IMR-90 (cell line): ENCODE measurements around the gene DNAH6. TPM values are rescaled to one million over a fixed set of nuclear protein-coding genes. Genes with fewer than 3 reads are reported as not detected.

Source experiments
- ATAC-seq: fragments of 200-7000 bp; cut with Tn5 transposase; 2 replicates; pipeline ENCODE4 v1.9.1; 2020; ENCODE audit warnings: low read depth, mild to moderate bottlenecking, moderate library complexity
- BruUV-seq: library from RNA; stranded (reverse); fragments of 400-500 nt; replicated peaks from 2 replicates; lab custom pipeline; 2021; lab: Mats Ljungman, UMichigan
- CTCF ChIA-PET: fragments of 300-600 bp; formaldehyde crosslinking; extraction: SDS; loops from one replicate; lab custom pipeline; 2021; ENCODE audit warnings: antibody characterized with exemption; lab: Yijun Ruan, JAX
- POLR2A ChIA-PET: fragments of 300-600 bp; sonication (Branson Sonifier 250); formaldehyde crosslinking; loops from one replicate; lab custom pipeline; 2022; ENCODE audit warnings: antibody characterized with exemption; ENCODE audit not compliant: unreplicated experiment; lab: Charles Lee
- DNase-seq: peaks from one replicate; pipeline ENCODE4 v3.0.0; 2013
- H2AFZ ChIP-seq: replicated peaks from 2 replicates; pipeline ENCODE3; 2013; ENCODE audit warnings: low read length, mild to moderate bottlenecking; ENCODE audit not compliant: poor library complexity
- H2AK5ac ChIP-seq: 2 replicates; pipeline ENCODE4 v1.6.1; 2013; ENCODE audit warnings: low read depth, low read length, inconsistent platforms
- H2AK9ac ChIP-seq: replicated peaks from 2 replicates; pipeline ENCODE3; 2013; ENCODE audit warnings: mild to moderate bottlenecking, low read depth, low read length, moderate library complexity; ENCODE audit not compliant: poor library complexity
- H2BK120ac ChIP-seq: 2 replicates; pipeline ENCODE4 v1.6.1; 2013; ENCODE audit warnings: low read depth, low read length, inconsistent platforms
- H2BK15ac ChIP-seq: 3 replicates; pipeline ENCODE4 v1.6.1; 2013; ENCODE audit warnings: low read depth, low read length, inconsistent platforms
- H2BK20ac ChIP-seq: 2 replicates; pipeline ENCODE4 v1.6.1; 2013; ENCODE audit warnings: low read depth, mild to moderate bottlenecking, inconsistent platforms, low read length, moderate library complexity
- H2BK5ac ChIP-seq: 2 replicates; pipeline ENCODE4 v1.6.1; 2013; ENCODE audit warnings: mild to moderate bottlenecking, low read depth, low read length, inconsistent platforms; ENCODE audit not compliant: poor library complexity, severe bottlenecking
- H3K14ac ChIP-seq: replicated peaks from 2 replicates; pipeline ENCODE4 v1.6.1; 2013; ENCODE audit warnings: low read depth, low read length, inconsistent platforms
- H3K18ac ChIP-seq: 2 replicates; pipeline ENCODE4 v1.6.1; 2013; ENCODE audit warnings: low read depth, low read length, control low read depth
- H3K23ac ChIP-seq: 2 replicates; pipeline ENCODE4 v1.6.1; 2013; ENCODE audit warnings: low read depth, low read length, inconsistent platforms
- H3K27ac ChIP-seq: 2 replicates; pipeline ENCODE4 v1.5.1; 2013; ENCODE audit warnings: mild to moderate bottlenecking, control low read depth, low read length; ENCODE audit not compliant: insufficient read depth
- H3K27me3 ChIP-seq: 2 replicates; pipeline ENCODE4 v1.6.1; 2013; ENCODE audit warnings: low read length; ENCODE audit not compliant: control insufficient read depth, insufficient read depth
- H3K36me3 ChIP-seq: 2 replicates; pipeline ENCODE4 v1.6.1; 2013; ENCODE audit warnings: low read length, mixed read lengths; ENCODE audit not compliant: control insufficient read depth, insufficient read depth
- H3K4ac ChIP-seq: 2 replicates; pipeline ENCODE4 v1.6.1; 2013; ENCODE audit warnings: low read depth, low read length, inconsistent platforms
- H3K4me1 ChIP-seq: 2 replicates; pipeline ENCODE4 v1.6.1; 2013; ENCODE audit warnings: low read length, mixed read lengths; ENCODE audit not compliant: control insufficient read depth, insufficient read depth
- H3K4me2 ChIP-seq: 2 replicates; pipeline ENCODE4 v1.6.1; 2013; ENCODE audit warnings: low read depth, mild to moderate bottlenecking, control low read depth, low read length, moderate library complexity
- H3K4me3 ChIP-seq: 2 replicates; pipeline ENCODE4 v1.5.1; 2013; ENCODE audit warnings: low read depth, mild to moderate bottlenecking, control low read depth, low read length, moderate library complexity; ENCODE audit not compliant: insufficient read depth
- H3K56ac ChIP-seq: 2 replicates; pipeline ENCODE4 v1.6.1; 2013; ENCODE audit warnings: low read length, inconsistent platforms; ENCODE audit not compliant: insufficient read depth; ENCODE audit errors: extremely low read depth
- H3K79me1 ChIP-seq, 2 experiments: 2 replicates each; pipeline ENCODE4 v1.6.1; 2013; ENCODE audit warnings: low read length in 2 of 2, inconsistent platforms in 1 of 2, low read depth in 1 of 2
- H3K9ac ChIP-seq: 2 replicates; pipeline ENCODE4 v1.6.1; 2013; ENCODE audit warnings: low read depth, low read length, control low read depth
- H3K9me1 ChIP-seq: 2 replicates; pipeline ENCODE4 v1.6.1; 2013; ENCODE audit warnings: low read length, inconsistent platforms; ENCODE audit not compliant: insufficient read depth
- H3K9me3 ChIP-seq: 2 replicates; pipeline ENCODE4 v1.6.1; 2013; ENCODE audit warnings: low read length; ENCODE audit not compliant: control insufficient read depth, insufficient read depth
- H4K20me1 ChIP-seq: 2 replicates; pipeline ENCODE4 v1.6.1; 2013; ENCODE audit warnings: low read length, inconsistent platforms; ENCODE audit not compliant: insufficient read depth
- H4K5ac ChIP-seq: 2 replicates; pipeline ENCODE4 v1.6.1; 2013; ENCODE audit warnings: mild to moderate bottlenecking, low read depth, low read length, control low read depth
- H4K8ac ChIP-seq, 2 experiments: 2 replicates each; pipeline ENCODE4 v1.6.1; 2013; ENCODE audit warnings: low read depth in 2 of 2, low read length in 2 of 2, control low read depth in 1 of 2, inconsistent platforms in 1 of 2
- H4K91ac ChIP-seq: 2 replicates; pipeline ENCODE4 v1.6.1; 2013; ENCODE audit warnings: low read depth, low read length, inconsistent platforms; ENCODE audit not compliant: insufficient read depth
- BHLHE40 ChIP-seq: fragments of 150-350 bp; IDR thresholded peaks from 2 replicates; pipeline ENCODE4 v1.6.1; 2016; ENCODE audit warnings: mild to moderate bottlenecking, low read depth, low read length
- CEBPB ChIP-seq: IDR thresholded peaks from 2 replicates; pipeline ENCODE4 v1.6.1; 2012; ENCODE audit warnings: low read depth, low read length, improper control_type of control experiment
- CHD1 ChIP-seq: IDR thresholded peaks from 2 replicates; pipeline ENCODE4 v1.6.1; 2012; ENCODE audit warnings: low read depth, low read length, improper control_type of control experiment
- CTCF ChIP-seq: conservative IDR thresholded peaks from 2 replicates; pipeline ENCODE4 v1.5.1; 2012; ENCODE audit warnings: mild to moderate bottlenecking, low read depth, low read length, improper control_type of control experiment
- FOS ChIP-seq: fragments of 150-350 bp; IDR thresholded peaks from 2 replicates; pipeline ENCODE4 v1.6.1; 2016; ENCODE audit warnings: low read depth, low read length
- MAFK ChIP-seq: IDR thresholded peaks from 2 replicates; pipeline ENCODE4 v1.6.1; 2012; ENCODE audit warnings: low read depth, low read length, improper control_type of control experiment
- MAZ ChIP-seq: IDR thresholded peaks from 2 replicates; pipeline ENCODE4 v1.6.1; 2012; ENCODE audit warnings: low read depth, mild to moderate bottlenecking, low read length, improper control_type of control experiment, moderate library complexity, borderline replicate concordance
- MXI1 ChIP-seq: IDR thresholded peaks from 2 replicates; pipeline ENCODE4 v1.6.1; 2012; ENCODE audit warnings: low read depth, mild to moderate bottlenecking, low read length, moderate library complexity, borderline replicate concordance
- NFE2L2 ChIP-seq: fragments of 150-350 bp; IDR thresholded peaks from 2 replicates; pipeline ENCODE4 v1.6.1; 2016; ENCODE audit warnings: low read depth, mild to moderate bottlenecking, low read length
- POLR2A ChIP-seq: IDR thresholded peaks from 2 replicates; pipeline ENCODE4 v1.6.1; 2012; ENCODE audit warnings: mild to moderate bottlenecking, low read depth, low read length
- RAD21 ChIP-seq: IDR thresholded peaks from 2 replicates; pipeline ENCODE4 v1.6.1; 2012; ENCODE audit warnings: low read length, improper control_type of control experiment
- RCOR1 ChIP-seq: IDR thresholded peaks from 2 replicates; pipeline ENCODE4 v1.6.1; 2012; ENCODE audit warnings: mild to moderate bottlenecking, low read length, improper control_type of control experiment; ENCODE audit not compliant: insufficient replicate concordance
- RFX5 ChIP-seq: IDR thresholded peaks from 2 replicates; pipeline ENCODE4 v1.8.0; 2012; ENCODE audit warnings: low read depth, mild to moderate bottlenecking, low read length, moderate library complexity
- SMC3 ChIP-seq: fragments of 150-350 bp; IDR thresholded peaks from 2 replicates; pipeline ENCODE4 v1.6.1; 2016; ENCODE audit warnings: low read depth, mild to moderate bottlenecking, antibody characterized with exemption, low read length, moderate library complexity
- WGBS, 2 experiments: methylation state at CpG; one replicate each; pipeline versions ENCODE4 v1.1.5 to v1.1.7; 2013; ENCODE audit warnings: missing lambda C conversion rate in 2 of 2; ENCODE audit not compliant: insufficient read length in 1 of 2; ENCODE audit errors: extremely low coverage in 2 of 2; 5-methylcytosine and 5-hydroxymethylcytosine counted together
- dilution Hi-C: fragments of 300-500 bp; cut with HindIII; formaldehyde crosslinking; loops from one replicate; pipeline ENCODE4 v1.14.3; 2018; ENCODE audit warnings: low sequenced_read_pairs; ENCODE audit not compliant: unreplicated experiment
- in situ Hi-C: fragments of 300-500 bp; cut with MboI; formaldehyde crosslinking; loops from 3 replicates; pipeline ENCODE4 v1.14.3; 2019; ENCODE audit warnings: low sequenced_read_pairs, inconsistent platforms, mixed read lengths
- intact Hi-C: fragments of 100-400 bp; cut with micrococcal nuclease; formaldehyde crosslinking; loops from 2 replicates; pipeline ENCODE4 v1.10.0; 2022
- polyA plus RNA-seq, 3 experiments: library from polyadenylated mRNA; depleted of rRNA; stranded (reverse); fragments of >200 nt; gene quantifications; 2 replicates each; pipeline ENCODE4 v1.2.3, GENCODE V29; 2012; ENCODE audit warnings: low replicate concordance in 1 of 3
- total RNA-seq: library from RNA; depleted of rRNA; stranded (reverse); fragments of >200 nt; gene quantifications from 2 replicates; pipeline ENCODE4 v1.2.3, GENCODE V29; 2012
- TF ChIP-seq, protein P1 (sequence below): fragments of 150-350 bp; IDR thresholded peaks from 2 replicates; pipeline ENCODE4 v1.6.1; 2016; ENCODE audit warnings: low read depth, mild to moderate bottlenecking, low read length, moderate library complexity, borderline replicate concordance

The DNAH6 gene
- total and polyA plus RNA-seq, 2 of the 4 experiments (the other 2 are of a cell fraction) = under 0.01 to 0.07 TPM

- no peak overlapping the region for H3K23ac ChIP-seq
- intact Hi-C loops (no loop called here), dilution Hi-C loops (no loop called here), in situ Hi-C loops (no loop called here)
- no peak overlapping the region for H3K18ac ChIP-seq
- peaks cover 4% of the 10 kb centered on the region for H3K4me1 ChIP-seq
- H3K27me3 ChIP-seq = no peaks in the 10 kb centered on the region
- H3K9me3 ChIP-seq = no peaks in the 10 kb centered on the region
- H3K9ac ChIP-seq = no peak overlapping the region
- no peak overlapping the region for H2AK9ac ChIP-seq
- no peak overlapping the region for H2BK120ac ChIP-seq
- no peak overlapping the region for H2BK15ac ChIP-seq
- CTCF ChIA-PET = no interaction called here
- H3K4me3 ChIP-seq = no peak overlapping the region
- no peak overlapping the region for H3K4ac ChIP-seq
- no peak overlapping the region for H3K27ac ChIP-seq
- no peak overlapping the region for H4K5ac ChIP-seq
- H3K4me2 ChIP-seq = no peak overlapping the region
- peaks cover 16% of the 10 kb centered on the region for H3K9me1 ChIP-seq
- no peak overlapping the region for H2BK20ac ChIP-seq
- no peak overlapping the region for H2BK5ac ChIP-seq
- no TSS peak for BruUV-seq
- no peaks in the 10 kb centered on the region for H4K20me1 ChIP-seq
- DNase-seq (no peak), ATAC-seq (no peak)
- peaks cover 0 to 9% of the 10 kb centered on the region in 2 experiments; a peak in 2 of 4 replicates for H3K79me1 ChIP-seq
- H3K36me3 ChIP-seq = no peaks in the 10 kb centered on the region
- H3K56ac ChIP-seq = no peak overlapping the region
- H4K8ac ChIP-seq = no peak overlapping the region
- WGBS, 2 experiments = 100% methylated on average over 1 of the region's 10 CpGs; no CpG with 5 or more reads in 1 of the 2 experiments
- no peak overlapping the region for H2AK5ac ChIP-seq
- no peak overlapping the region for H4K91ac ChIP-seq
- H3K14ac ChIP-seq = no peak overlapping the region
- H2AFZ ChIP-seq = no peak overlapping the region
- POLR2A ChIA-PET = interaction anchor here (0.6 kb wide), 1 partner anchor 120 kb away, joined by 3 read pairs; no protein-coding TSS in a partner anchor
- TF ChIP-seq CEBPB (no peak), BHLHE40 (no peak), RAD21 (no peak), FOS (no peak), MAZ (no peak), MXI1 (no peak), SMC3 (no peak), NFE2L2 (no peak), RCOR1 (no peak), CHD1 (no peak), RFX5 (no peak), MAFK (no peak), CTCF (no peak), POLR2A (no peak)
- TF ChIP-seq, protein P1, sequence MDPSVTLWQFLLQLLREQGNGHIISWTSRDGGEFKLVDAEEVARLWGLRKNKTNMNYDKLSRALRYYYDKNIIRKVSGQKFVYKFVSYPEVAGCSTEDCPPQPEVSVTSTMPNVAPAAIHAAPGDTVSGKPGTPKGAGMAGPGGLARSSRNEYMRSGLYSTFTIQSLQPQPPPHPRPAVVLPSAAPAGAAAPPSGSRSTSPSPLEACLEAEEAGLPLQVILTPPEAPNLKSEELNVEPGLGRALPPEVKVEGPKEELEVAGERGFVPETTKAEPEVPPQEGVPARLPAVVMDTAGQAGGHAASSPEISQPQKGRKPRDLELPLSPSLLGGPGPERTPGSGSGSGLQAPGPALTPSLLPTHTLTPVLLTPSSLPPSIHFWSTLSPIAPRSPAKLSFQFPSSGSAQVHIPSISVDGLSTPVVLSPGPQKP = no peak
Observed at GRCh38 chr2:84830758-84831500, 314.6 kb downstream of the DNAH6 start.
